Endothelial cell of umbilical vein (primary cell): ENCODE results near the gene CPA4.

Source experiments
- MYC ChIP-seq: IDR thresholded peaks from one replicate; pipeline ENCODE4 v1.6.1; 2011; ENCODE audit warnings: mild to moderate bottlenecking, low read depth, low read length
- POLR2A ChIP-seq: IDR thresholded peaks from 2 replicates; pipeline ENCODE4 v1.6.1; 2012; ENCODE audit warnings: low read depth, mild to moderate bottlenecking, control low read depth, low read length
- POLR2AphosphoS5 ChIP-seq: IDR thresholded peaks from 2 replicates; pipeline ENCODE4 v1.6.1; 2012; ENCODE audit warnings: low read depth, mild to moderate bottlenecking, control low read depth, low read length, moderate library complexity; ENCODE audit not compliant: insufficient read depth
- TF ChIP-seq, protein P1 (sequence below), 2 donors: IDR thresholded peaks; 1 replicate in 1 of 2; 2 replicates in 1 of 2; pipeline ENCODE4 v1.5.1; 2011; ENCODE audit warnings: low read length in 2 of 2, mild to moderate bottlenecking in 2 of 2, moderate library complexity in 2 of 2, control low read depth in 1 of 2, inconsistent platforms in 1 of 2, low read depth in 1 of 2; ENCODE audit not compliant: insufficient read depth in 1 of 2; ENCODE audit errors: extremely low read depth in 1 of 2
- TF ChIP-seq, protein P2 (sequence below): IDR thresholded peaks from 2 replicates; pipeline ENCODE4 v1.6.1; 2011; ENCODE audit not compliant: insufficient read depth, insufficient read length

DNA sequence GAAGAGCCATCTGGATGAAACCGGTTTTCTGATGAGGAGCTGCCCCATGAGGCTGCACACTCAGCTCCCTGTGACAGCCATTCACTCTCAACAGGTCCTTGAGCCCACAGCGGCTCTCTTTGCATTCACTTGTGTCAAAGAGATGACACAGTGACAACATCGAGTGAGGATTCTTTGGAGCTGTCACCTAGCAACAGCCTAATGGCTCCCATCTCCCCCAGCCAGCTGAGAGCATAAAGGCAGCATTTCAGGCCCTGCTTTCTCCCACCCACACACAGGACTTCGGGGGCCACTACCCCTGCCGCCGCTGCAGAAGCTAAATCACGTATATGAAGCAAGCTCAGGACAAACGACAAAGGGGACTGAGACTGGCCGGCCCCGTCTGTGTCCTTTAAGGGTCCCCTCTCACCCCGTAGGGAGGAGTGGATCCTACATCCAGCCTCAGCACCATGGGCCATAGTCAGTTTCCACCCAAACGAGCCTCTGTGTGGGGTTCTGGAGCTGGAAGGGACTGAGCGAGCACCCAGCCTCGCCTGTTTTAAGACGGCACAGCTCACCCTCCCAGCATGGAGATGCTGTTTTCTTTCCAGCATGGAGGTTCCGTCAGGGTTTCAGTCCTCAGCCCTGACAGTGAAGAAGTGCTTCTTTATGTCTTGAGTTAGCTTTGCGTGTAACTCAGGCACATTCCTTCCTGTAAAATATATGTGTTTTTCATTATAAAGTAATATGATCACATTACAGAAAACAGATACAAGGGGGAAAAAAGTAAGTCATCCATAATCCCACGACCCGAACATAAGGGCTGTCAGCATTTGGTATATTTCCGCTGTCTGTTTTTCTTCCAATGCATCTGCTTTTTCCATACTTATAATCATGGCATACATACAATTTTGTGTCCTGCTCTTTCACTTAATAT, 4.9 kb downstream of the CPA4 start:
- TF ChIP-seq POLR2A (no peak), POLR2AphosphoS5 (no peak), MYC (no peak)
- TF ChIP-seq, protein P1, sequence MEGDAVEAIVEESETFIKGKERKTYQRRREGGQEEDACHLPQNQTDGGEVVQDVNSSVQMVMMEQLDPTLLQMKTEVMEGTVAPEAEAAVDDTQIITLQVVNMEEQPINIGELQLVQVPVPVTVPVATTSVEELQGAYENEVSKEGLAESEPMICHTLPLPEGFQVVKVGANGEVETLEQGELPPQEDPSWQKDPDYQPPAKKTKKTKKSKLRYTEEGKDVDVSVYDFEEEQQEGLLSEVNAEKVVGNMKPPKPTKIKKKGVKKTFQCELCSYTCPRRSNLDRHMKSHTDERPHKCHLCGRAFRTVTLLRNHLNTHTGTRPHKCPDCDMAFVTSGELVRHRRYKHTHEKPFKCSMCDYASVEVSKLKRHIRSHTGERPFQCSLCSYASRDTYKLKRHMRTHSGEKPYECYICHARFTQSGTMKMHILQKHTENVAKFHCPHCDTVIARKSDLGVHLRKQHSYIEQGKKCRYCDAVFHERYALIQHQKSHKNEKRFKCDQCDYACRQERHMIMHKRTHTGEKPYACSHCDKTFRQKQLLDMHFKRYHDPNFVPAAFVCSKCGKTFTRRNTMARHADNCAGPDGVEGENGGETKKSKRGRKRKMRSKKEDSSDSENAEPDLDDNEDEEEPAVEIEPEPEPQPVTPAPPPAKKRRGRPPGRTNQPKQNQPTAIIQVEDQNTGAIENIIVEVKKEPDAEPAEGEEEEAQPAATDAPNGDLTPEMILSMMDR (IDR thresholded peaks at IDR 0.05; ENCODE audit: extremely low read depth in 1 of 2, insufficient read depth in 1 of 2, low read depth in 1 of 2, low read length in 2 of 2), result no peak
- TF ChIP-seq, protein P2, sequence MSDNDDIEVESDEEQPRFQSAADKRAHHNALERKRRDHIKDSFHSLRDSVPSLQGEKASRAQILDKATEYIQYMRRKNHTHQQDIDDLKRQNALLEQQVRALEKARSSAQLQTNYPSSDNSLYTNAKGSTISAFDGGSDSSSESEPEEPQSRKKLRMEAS, result no peak
